GM19239 (cell line): ENCODE data around the gene CLEC9A.

Source experiments
- DNase-seq: peaks from one replicate; pipeline ENCODE4 v3.0.0; 2011; ENCODE audit warnings: low spot score; ENCODE audit not compliant: insufficient read length
- FAIRE-seq: peaks from 2 replicates; lab custom pipeline; 2011; peaks lifted over from hg19 to GRCh38; lab: Jason Lieb, UNC

CLEC9A gene

DNA sequence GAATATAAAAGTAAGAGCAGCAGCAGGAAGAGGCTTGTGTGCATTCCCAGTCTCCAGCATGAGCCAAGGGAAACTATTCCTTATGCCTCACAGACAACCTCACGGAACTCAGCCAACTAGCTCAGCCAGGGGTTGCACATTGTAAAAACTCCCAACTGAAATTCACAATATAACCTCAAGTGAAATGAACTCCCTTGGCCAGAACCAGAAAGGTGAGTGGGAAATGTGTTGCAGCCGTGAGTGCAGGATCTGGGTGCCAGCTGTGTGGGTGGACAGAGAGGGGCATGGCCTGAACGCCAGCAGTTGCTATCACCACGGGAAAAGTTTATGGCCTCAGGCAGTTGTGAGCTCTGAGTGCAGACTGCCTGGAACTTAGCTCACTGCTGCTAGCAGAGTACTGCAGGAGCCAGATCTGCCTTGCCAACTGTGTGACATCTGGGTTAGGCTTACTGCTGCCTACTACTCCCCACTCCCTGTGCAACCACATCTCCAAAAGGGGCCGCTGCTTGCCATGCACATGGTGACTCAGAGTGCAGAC lies 70.6 kb downstream of the CLEC9A start:
- FAIRE-seq: no peak
- DNase-seq: no peak

DNA sequence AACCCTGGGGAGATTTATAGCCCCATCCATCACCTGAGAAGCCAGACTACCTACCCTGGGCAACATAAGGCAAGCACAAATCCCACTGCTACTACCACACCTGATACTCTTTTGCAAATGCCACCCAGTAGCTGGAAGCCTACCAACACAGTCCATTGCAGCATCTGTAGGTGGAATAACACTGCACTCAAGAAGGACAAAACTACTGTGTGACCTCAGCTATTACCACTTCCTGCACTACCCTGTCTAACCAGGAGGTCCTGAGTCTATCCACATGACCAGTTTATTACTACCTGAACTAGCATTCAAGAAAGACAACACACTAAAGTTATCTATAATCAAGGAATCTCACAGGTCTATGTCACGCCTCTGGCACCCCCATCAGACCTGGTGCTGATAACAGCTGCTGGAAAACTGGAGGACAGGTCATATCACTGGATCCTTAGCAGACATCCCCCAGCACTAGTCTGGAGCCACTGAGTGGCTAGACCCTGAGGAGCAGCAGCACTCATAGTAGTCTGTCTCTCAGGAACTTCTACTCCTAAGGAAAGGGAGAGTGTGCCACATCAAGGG lies 71.3 kb downstream of the CLEC9A start:
- FAIRE-seq: no peak
- DNase-seq: no peak

- FAIRE-seq: no peak
- no peak for DNase-seq
Measured at GRCh38 chr12:10102322-10102721, 71.8 kb downstream of the CLEC9A start.

- DNase-seq (no peak), FAIRE-seq (no peak)
Measured at GRCh38 chr12:10110256-10110844, 79.9 kb downstream of the CLEC9A start.

- FAIRE-seq (no peak), DNase-seq (no peak)
Measured at GRCh38 chr12:10111451-10111850, 81.0 kb downstream of the CLEC9A start.

DNA sequence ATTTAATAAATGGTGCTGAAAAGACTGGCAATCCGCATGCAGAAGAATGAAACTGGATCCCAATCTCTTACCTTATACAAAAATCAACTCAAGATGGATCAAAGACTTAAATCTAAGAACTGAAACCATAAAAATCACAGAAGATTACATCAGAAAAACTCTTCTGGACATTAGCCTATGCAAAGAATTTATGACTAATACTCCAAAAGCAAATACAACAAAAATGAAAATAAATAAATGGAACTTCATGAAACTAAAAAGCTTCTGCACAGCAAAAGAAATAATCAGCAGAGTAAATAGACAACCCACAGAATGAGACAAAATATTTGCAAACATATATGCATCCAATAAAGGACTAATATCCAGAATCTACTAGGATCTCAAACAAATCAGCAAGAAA lies 82.6 kb downstream of the CLEC9A start:
- FAIRE-seq: no peak
- no peak for DNase-seq

- FAIRE-seq: no peak
- DNase-seq: no peak
Measured at GRCh38 chr12:10113920-10114319, 83.4 kb downstream of the CLEC9A start.

DNA sequence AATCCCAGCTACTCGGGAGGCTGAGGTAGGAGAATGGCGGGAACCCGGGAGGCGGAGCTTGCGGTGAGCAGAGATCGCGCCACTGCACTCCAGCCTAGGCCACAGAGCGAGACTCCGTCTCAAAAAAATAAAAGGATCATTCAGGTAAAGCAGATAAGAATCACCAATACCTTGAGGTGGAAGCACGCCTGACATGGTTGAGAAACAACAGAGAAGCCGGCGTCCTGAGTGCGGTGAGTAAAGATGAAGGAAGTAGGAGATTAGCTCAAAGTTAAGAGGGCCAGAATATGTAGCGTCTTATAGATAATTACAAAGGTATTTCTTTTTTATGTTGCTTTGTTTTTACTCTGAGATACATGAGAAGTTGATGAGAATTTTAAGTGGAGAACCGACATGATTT lies 84.8 kb downstream of the CLEC9A start:
- FAIRE-seq: no peak
- no peak for DNase-seq
